Endothelial cell (in vitro differentiated cells): ENCODE data around the gene ITCH. TPM values are rescaled to one million over a fixed set of nuclear protein-coding genes. Genes with fewer than 3 reads are reported as not detected.

ENCODE experiments used
- DNase-seq: peaks from one replicate; pipeline ENCODE4 v3.0.0; 2021; ENCODE audit warnings: low spot score
- H3K27ac Mint-ChIP-seq: one replicate; pipeline ENCODE4 v1.8.0; 2021; ENCODE audit warnings: mixed read lengths, inconsistent platforms; ENCODE audit not compliant: unreplicated experiment
- H3K27me3 Mint-ChIP-seq: one replicate; pipeline ENCODE4 v1.8.0; 2021; ENCODE audit warnings: mild to moderate bottlenecking, moderate library complexity, mixed read lengths, inconsistent platforms; ENCODE audit not compliant: unreplicated experiment
- H3K36me3 Mint-ChIP-seq: one replicate; pipeline ENCODE4 v1.8.0; 2021; ENCODE audit warnings: mild to moderate bottlenecking, low read depth, mixed read lengths, inconsistent platforms; ENCODE audit not compliant: unreplicated experiment
- H3K4me1 Mint-ChIP-seq: one replicate; pipeline ENCODE4 v1.8.0; 2021; ENCODE audit warnings: mild to moderate bottlenecking, mixed read lengths, inconsistent platforms; ENCODE audit not compliant: unreplicated experiment
- H3K4me3 Mint-ChIP-seq: one replicate; pipeline ENCODE4 v1.8.0; 2021; ENCODE audit warnings: mild to moderate bottlenecking, mixed read lengths, inconsistent platforms; ENCODE audit not compliant: unreplicated experiment
- H3K9me3 Mint-ChIP-seq: one replicate; pipeline ENCODE4 v1.8.0; 2021; ENCODE audit warnings: mixed read lengths, inconsistent platforms; ENCODE audit not compliant: unreplicated experiment
- total RNA-seq: library from RNA; stranded (reverse); fragmentation: NEBNext Ultra II Directional; extraction: Animal tissue kit (Norgen Biotek cat#: 25700); gene quantifications from one replicate; pipeline ENCODE4 v1.2.1, GENCODE V29; 2021; ENCODE audit not compliant: unreplicated experiment
- TF ChIP-seq, protein P1 (sequence below): fragments of 200-600 bp; sonication (generic); IDR thresholded peaks from one replicate; pipeline ENCODE4 v1.5.0; 2021; ENCODE audit warnings: antibody characterized with exemption; ENCODE audit not compliant: unreplicated experiment

ITCH gene
- total RNA-seq, 1 donor from 2014 or later: 46.8 TPM

DNA sequence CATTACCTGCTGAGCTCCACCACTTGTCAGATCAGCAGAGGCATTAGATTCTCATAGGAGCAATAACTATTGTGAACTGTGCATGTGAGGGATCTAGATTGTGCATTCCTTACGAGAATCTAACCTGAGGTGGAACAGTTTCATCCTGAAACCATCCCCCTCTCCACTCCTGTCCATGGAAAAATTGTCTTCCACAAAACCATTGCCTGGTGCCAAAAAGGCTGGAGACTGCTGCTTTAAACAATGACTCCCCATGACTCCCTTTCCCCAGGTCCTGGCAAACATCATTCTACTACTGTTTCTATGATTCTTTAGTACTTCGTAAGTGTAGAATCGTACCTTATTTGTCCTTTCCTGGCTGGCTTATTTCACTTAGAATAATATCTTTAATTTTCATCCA lies 143.4 kb downstream of the ITCH start:
- no peak for DNase-seq
- H3K36me3 Mint-ChIP-seq: peaks cover 22% of the 10 kb centered on the region
- H3K27me3 Mint-ChIP-seq: no peaks in the 10 kb centered on the region
- no peaks in the 10 kb centered on the region for H3K4me1 Mint-ChIP-seq
- no peaks in the 10 kb centered on the region for H3K9me3 Mint-ChIP-seq
- TF ChIP-seq, protein P1, sequence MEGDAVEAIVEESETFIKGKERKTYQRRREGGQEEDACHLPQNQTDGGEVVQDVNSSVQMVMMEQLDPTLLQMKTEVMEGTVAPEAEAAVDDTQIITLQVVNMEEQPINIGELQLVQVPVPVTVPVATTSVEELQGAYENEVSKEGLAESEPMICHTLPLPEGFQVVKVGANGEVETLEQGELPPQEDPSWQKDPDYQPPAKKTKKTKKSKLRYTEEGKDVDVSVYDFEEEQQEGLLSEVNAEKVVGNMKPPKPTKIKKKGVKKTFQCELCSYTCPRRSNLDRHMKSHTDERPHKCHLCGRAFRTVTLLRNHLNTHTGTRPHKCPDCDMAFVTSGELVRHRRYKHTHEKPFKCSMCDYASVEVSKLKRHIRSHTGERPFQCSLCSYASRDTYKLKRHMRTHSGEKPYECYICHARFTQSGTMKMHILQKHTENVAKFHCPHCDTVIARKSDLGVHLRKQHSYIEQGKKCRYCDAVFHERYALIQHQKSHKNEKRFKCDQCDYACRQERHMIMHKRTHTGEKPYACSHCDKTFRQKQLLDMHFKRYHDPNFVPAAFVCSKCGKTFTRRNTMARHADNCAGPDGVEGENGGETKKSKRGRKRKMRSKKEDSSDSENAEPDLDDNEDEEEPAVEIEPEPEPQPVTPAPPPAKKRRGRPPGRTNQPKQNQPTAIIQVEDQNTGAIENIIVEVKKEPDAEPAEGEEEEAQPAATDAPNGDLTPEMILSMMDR: no peak
- H3K27ac Mint-ChIP-seq: peak overlapping the region; percentile 52
- H3K4me3 Mint-ChIP-seq: no peak overlapping the region

DNA sequence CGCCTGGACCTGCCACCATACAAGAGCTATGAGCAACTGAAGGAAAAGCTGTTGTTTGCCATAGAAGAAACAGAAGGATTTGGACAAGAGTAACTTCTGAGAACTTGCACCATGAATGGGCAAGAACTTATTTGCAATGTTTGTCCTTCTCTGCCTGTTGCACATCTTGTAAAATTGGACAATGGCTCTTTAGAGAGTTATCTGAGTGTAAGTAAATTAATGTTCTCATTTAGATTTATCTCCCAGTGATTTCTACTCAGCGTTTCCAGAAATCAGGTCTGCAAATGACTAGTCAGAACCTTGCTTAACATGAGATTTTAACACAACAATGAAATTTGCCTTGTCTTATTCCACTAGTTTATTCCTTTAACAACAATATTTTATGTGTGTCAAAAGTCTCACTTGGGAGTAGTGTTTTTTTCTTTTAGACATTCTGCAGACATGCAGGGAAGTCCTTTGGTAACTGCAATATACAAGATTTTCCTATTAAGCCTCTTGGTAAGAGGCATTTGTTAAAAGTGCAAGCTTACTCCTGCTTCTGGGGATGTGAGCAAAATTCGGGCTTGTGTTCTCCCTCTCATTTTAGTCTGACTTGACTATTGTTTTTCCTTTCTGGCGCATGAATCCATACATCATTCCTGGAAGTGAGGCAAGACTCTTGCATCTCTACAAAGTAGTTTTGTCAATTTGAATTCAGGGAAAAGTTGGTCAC lies 144.8 kb downstream of the ITCH start:
- H3K4me1 Mint-ChIP-seq: no peaks in the 10 kb centered on the region
- no peak for DNase-seq
- no peaks in the 10 kb centered on the region for H3K9me3 Mint-ChIP-seq
- H3K36me3 Mint-ChIP-seq: peaks cover 22% of the 10 kb centered on the region
- H3K27ac Mint-ChIP-seq: no peak overlapping the region
- peak overlapping the region; percentile 12 for H3K4me3 Mint-ChIP-seq
- H3K27me3 Mint-ChIP-seq: no peaks in the 10 kb centered on the region
- TF ChIP-seq, protein P1: no peak

DNA sequence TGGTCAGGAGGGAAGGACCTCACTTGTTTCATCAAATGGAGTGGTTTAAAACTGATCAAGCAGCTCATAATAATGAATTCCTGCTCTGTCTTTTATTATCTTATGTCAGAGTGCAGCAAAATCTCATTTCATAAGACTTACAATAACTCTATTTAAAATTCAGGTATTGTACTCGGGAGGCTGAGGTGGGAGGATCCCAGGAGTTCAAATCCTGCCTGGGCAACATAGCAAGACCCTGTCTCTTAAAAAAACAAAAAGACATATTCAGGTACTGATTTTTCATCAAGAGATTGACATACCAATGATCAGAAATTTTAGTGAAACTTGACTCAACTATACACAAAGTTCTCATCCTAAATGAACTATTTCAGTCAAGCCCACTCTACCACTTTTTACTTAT lies 147.5 kb downstream of the ITCH start:
- peaks cover 20% of the 10 kb centered on the region for H3K36me3 Mint-ChIP-seq
- no peak overlapping the region for H3K27ac Mint-ChIP-seq
- H3K4me1 Mint-ChIP-seq: peaks cover 12% of the 10 kb centered on the region
- DNase-seq: no peak
- no peak overlapping the region for H3K4me3 Mint-ChIP-seq
- peaks cover 4% of the 10 kb centered on the region for H3K27me3 Mint-ChIP-seq
- TF ChIP-seq, protein P1: no peak
- H3K9me3 Mint-ChIP-seq: no peaks in the 10 kb centered on the region

DNA sequence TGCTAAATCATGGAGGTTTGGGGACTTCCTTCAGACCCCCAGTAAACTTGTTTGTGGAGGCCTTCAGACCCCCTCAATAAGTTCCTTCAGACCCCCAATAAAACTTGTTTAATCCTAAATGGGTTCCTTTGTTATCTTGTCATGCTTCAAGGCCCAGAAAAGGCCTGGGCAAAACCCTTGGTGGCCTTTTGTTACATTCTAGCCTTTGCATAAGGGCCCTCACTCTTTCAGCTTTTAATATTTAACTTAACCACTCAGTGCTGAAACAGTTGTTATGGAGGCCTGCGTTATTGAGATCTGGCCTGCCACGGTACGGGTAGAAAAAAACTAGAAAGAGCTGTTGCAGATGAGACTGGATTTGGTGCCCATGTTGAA lies 148.8 kb downstream of the ITCH start:
- Mint-ChIP-seq H3K9me3 (no peaks in the 10 kb centered on the region), H3K27ac (no peak overlapping the region), H3K4me3 (no peak overlapping the region), H3K4me1 (peaks cover 23% of the 10 kb centered on the region), H3K36me3 (peaks cover 20% of the 10 kb centered on the region), H3K27me3 (peaks cover 8% of the 10 kb centered on the region)
- no peak for DNase-seq
- TF ChIP-seq, protein P1: no peak

DNA sequence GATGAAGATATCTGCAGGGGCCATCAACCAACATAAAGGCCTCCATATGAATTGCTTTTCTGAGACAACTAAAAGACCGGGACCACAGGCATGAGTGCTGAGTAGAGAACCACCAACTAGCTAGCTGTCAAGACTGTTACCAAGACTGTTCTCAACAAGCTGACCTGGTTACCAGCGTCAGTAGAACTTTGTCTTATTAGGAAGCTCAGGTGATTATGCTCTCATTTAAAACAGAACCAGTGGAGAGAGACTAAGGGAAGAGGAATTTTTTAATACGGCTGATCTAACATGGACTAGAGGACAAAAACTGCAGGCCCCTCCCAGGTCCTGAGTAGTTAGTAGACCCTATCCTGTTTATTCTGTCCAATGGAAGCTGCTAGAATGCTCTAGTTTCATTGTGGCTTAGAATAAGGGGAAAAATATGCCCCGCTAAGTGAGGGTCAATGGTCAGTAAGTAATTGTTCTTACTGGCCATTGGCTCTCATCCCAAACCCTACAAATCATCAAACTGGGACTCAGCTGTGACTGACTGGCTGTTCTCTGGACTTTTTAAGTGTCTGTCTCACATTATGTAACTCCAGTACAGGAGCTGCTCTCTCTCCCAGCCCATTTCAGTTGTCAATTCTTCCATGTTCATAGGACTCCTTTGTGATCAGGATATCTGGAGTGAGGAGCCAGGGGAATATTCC lies 149.3 kb downstream of the ITCH start:
- DNase-seq: no peak
- Mint-ChIP-seq H3K27me3 (peaks cover 8% of the 10 kb centered on the region), H3K9me3 (no peaks in the 10 kb centered on the region), H3K36me3 (peaks cover 20% of the 10 kb centered on the region), H3K4me3 (no peak overlapping the region), H3K27ac (no peak overlapping the region), H3K4me1 (peaks cover 25% of the 10 kb centered on the region)
- TF ChIP-seq, protein P1: no peak
